HepG2 (cell line): ENCODE measurements around the gene DOCK1. TPM values are rescaled to one million over a fixed set of nuclear protein-coding genes. Genes with fewer than 3 reads are reported as not detected.

ENCODE experiments used
- ATAC-seq: fragments of 200-7000 bp; cut with Tn5 transposase; 3 replicates; pipeline ENCODE4 v1.9.1; 2020; ENCODE audit warnings: mild to moderate bottlenecking, moderate library complexity
- BruUV-seq: library from RNA; stranded (reverse); fragments of 400-500 nt; replicated peaks from 2 replicates; lab custom pipeline; 2021; lab: Mats Ljungman, UMichigan
- CTCF ChIA-PET: fragments of 300-600 bp; formaldehyde crosslinking; extraction: SDS; loops from one replicate; lab custom pipeline; 2021; ENCODE audit warnings: low total read pairs, inconsistent platforms, low intra/inter-chr PET ratio; lab: Yijun Ruan, JAX
- POLR2A ChIA-PET: fragments of 350-600 bp; sonication (Branson Sonifier 250); formaldehyde crosslinking; loops from one replicate; lab custom pipeline; 2020; ENCODE audit warnings: antibody characterized with exemption, inconsistent platforms; lab: Yijun Ruan, JAX
- DNase-seq: peaks from one replicate; pipeline ENCODE4 v3.0.0-alpha.2; 2015; ENCODE audit warnings: low spot score
- FAIRE-seq: peaks from 3 replicates; lab custom pipeline; 2011; peaks lifted over from hg19 to GRCh38; lab: Jason Lieb, UNC
- H2AFZ ChIP-seq: one replicate; pipeline ENCODE4 v1.6.1; 2011; ENCODE audit warnings: low read length, inconsistent platforms
- H3K27ac ChIP-seq: fragments of 300-600 bp; 3 replicates; pipeline ENCODE4 v1.8.0; 2011; ENCODE audit warnings: mixed run types, mild to moderate bottlenecking, mixed read lengths, low read length, inconsistent platforms; ENCODE audit not compliant: insufficient read depth; ENCODE audit errors: extremely low read length
- H3K27me3 ChIP-seq, 2 experiments: fragments of 200-600 bp in 1 of 2; 2 replicates in 1 of 2; 3 replicates in 1 of 2; pipeline versions ENCODE4 v1.6.0 to v1.8.0; 2011; ENCODE audit warnings: low read length in 2 of 2, mild to moderate bottlenecking in 2 of 2, moderate library complexity in 2 of 2, inconsistent platforms in 1 of 2; ENCODE audit not compliant: insufficient read depth in 2 of 2, control insufficient read depth in 1 of 2
- H3K36me3 ChIP-seq, 2 experiments: fragments of 200-600 bp in 1 of 2; replicated peaks in 1 of 2; 2 replicates in 1 of 2; 3 replicates in 1 of 2; pipeline versions ENCODE4 v1.5.1 to v1.8.0; 2011; ENCODE audit warnings: low read length in 2 of 2, inconsistent platforms in 1 of 2; ENCODE audit not compliant: insufficient read depth in 2 of 2, control insufficient read depth in 1 of 2
- H3K4me1 ChIP-seq: 2 replicates; pipeline ENCODE4 v1.5.1; 2012; ENCODE audit warnings: low read length, inconsistent platforms; ENCODE audit not compliant: insufficient read depth
- H3K4me2 ChIP-seq: 2 replicates; pipeline ENCODE4 v1.6.0; 2011; ENCODE audit warnings: low read depth, low read length, inconsistent platforms
- H3K4me3 ChIP-seq, 3 experiments: fragments of 200-600 bp in 1 of 3; sonication (generic), shearing (Covaris generic) in 1 of 3; replicated peaks in 1 of 3; 2 replicates each; pipeline ENCODE4 v1.5.1; 2011 to 2016; ENCODE audit warnings: low read length in 3 of 3, inconsistent platforms in 2 of 3, low read depth in 2 of 3, mild to moderate bottlenecking in 2 of 3, control low read depth in 1 of 3, mixed read lengths in 1 of 3; ENCODE audit not compliant: insufficient read depth in 1 of 3
- H3K79me2 ChIP-seq: one replicate; pipeline ENCODE4 v1.6.1; 2011; ENCODE audit warnings: low read length, inconsistent platforms; ENCODE audit not compliant: insufficient read depth
- H3K9ac ChIP-seq: 2 replicates; pipeline ENCODE4 v1.6.0; 2011; ENCODE audit warnings: mild to moderate bottlenecking, low read depth, low read length, inconsistent platforms; ENCODE audit not compliant: insufficient read depth
- H3K9me3 ChIP-seq: 2 replicates; pipeline ENCODE4 v1.5.1; 2012; ENCODE audit warnings: mild to moderate bottlenecking, low read length
- H4K20me1 ChIP-seq: 2 replicates; pipeline ENCODE4 v1.6.0; 2011; ENCODE audit warnings: inconsistent platforms, mild to moderate bottlenecking, low read length, moderate library complexity; ENCODE audit not compliant: insufficient read depth
- ARHGAP35 ChIP-seq: sonication (generic); formaldehyde crosslinking; IDR thresholded peaks from 2 replicates; pipeline ENCODE4 v1.9.0; 2022; ENCODE audit warnings: mild to moderate bottlenecking, inconsistent platforms, moderate library complexity, missing genetic modification reagents, borderline replicate concordance
- EP300 ChIP-seq, 3 experiments: sonication (generic) in 1 of 3; formaldehyde crosslinking in 1 of 3; IDR thresholded peaks; 2 replicates each; pipeline versions ENCODE4 v1.5.1 to v1.6.1; 2011 to 2020; ENCODE audit warnings: low read depth in 2 of 3, low read length in 2 of 3, borderline replicate concordance in 1 of 3, improper control_type of control experiment in 1 of 3, mild to moderate bottlenecking in 1 of 3, missing genetic modification reagents in 1 of 3, moderate library complexity in 1 of 3
- JUN ChIP-seq: sonication (generic); formaldehyde crosslinking; IDR thresholded peaks from 2 replicates; pipeline ENCODE4 v1.4.0; 2020; ENCODE audit warnings: mild to moderate bottlenecking, missing genetic modification reagents
- KIAA2018 ChIP-seq: sonication (generic); formaldehyde crosslinking; IDR thresholded peaks from 2 replicates; pipeline ENCODE4 v1.5.0; 2020; ENCODE audit warnings: mild to moderate bottlenecking, missing genetic modification reagents, borderline replicate concordance
- NCOR1 ChIP-seq: fragments of 200-600 bp; sonication (generic); IDR thresholded peaks from 2 replicates; pipeline ENCODE4 v1.7.0; 2017; ENCODE audit warnings: antibody characterized with exemption, low read length, borderline replicate concordance
- PBX2 ChIP-seq: IDR thresholded peaks from 2 replicates; pipeline ENCODE4 v1.6.1; 2016; ENCODE audit warnings: control low read depth
- SALL2 ChIP-seq: sonication (generic); formaldehyde crosslinking; IDR thresholded peaks from 2 replicates; pipeline ENCODE4 v1.8.1; 2023; ENCODE audit warnings: mild to moderate bottlenecking, missing genetic modification reagents, inconsistent platforms
- SIX1 ChIP-seq: sonication (generic); formaldehyde crosslinking; IDR thresholded peaks from 2 replicates; pipeline ENCODE4 v1.4.0; 2020; ENCODE audit warnings: missing genetic modification reagents, borderline replicate concordance
- SIX4 ChIP-seq: sonication (generic); formaldehyde crosslinking; IDR thresholded peaks from 2 replicates; pipeline ENCODE4 v1.4.0; 2020; ENCODE audit warnings: missing genetic modification reagents
- ZGPAT ChIP-seq: IDR thresholded peaks from 2 replicates; pipeline ENCODE4 v1.6.1; 2016; ENCODE audit warnings: mild to moderate bottlenecking
- ZNF572 ChIP-seq: sonication (generic); formaldehyde crosslinking; IDR thresholded peaks from 2 replicates; pipeline ENCODE4 v1.5.1; 2020; ENCODE audit warnings: mild to moderate bottlenecking, missing genetic modification reagents
- ZNF577 ChIP-seq: sonication (generic); formaldehyde crosslinking; IDR thresholded peaks from 2 replicates; pipeline ENCODE4 v1.4.0; 2020; ENCODE audit warnings: mild to moderate bottlenecking, low read depth, missing genetic modification reagents, borderline replicate concordance
- ZNF629 ChIP-seq: sonication (generic); formaldehyde crosslinking; conservative IDR thresholded peaks from 2 replicates; pipeline ENCODE4 v1.5.0; 2020; ENCODE audit warnings: missing genetic modification reagents
- WGBS: methylation state at CpG from one replicate; pipeline ENCODE4 v1.1.6; 2017; ENCODE audit warnings: low lambda C conversion rate; 5-methylcytosine and 5-hydroxymethylcytosine counted together
- in situ Hi-C: cut with HindIII; loops from 2 replicates; pipeline ENCODE4 v1.10.0; 2017; ENCODE audit warnings: low pct_unique_long_range_greater_than_20kb; ENCODE audit not compliant: extremely low pct_ligation_motif_present
- intact Hi-C: fragments of 100-400 bp; cut with micrococcal nuclease; formaldehyde crosslinking; loops from one replicate; pipeline ENCODE4 v1.10.0; 2022; ENCODE audit not compliant: unreplicated experiment
- polyA plus RNA-seq, 8 experiments: library from polyadenylated mRNA; depleted of rRNA in 3 of 8; stranded (reverse) in 7 of 8; unstranded in 1 of 8; fragments of >200 nt; fragmentation: Illumina TruSeq in 4 of 8; extraction: Trizol in 4 of 8; gene quantifications; 2 replicates each; pipeline versions ENCODE4 v1.2.1 to v1.2.3, GENCODE V29; 2011 to 2016; ENCODE audit warnings: low read depth in 4 of 8, missing spikeins in 1 of 8, mixed read lengths in 1 of 8; ENCODE audit not compliant: insufficient read depth in 1 of 8
- total RNA-seq, 5 experiments: library from RNA; depleted of rRNA; stranded (reverse); fragments of >200 nt; fragmentation: Illumina TruSeq; extraction: Trizol; gene quantifications; 2 replicates each; pipeline ENCODE4 v1.2.3, GENCODE V29; 2016; ENCODE audit warnings: low read depth in 1 of 5

The DOCK1 gene
- total and polyA plus RNA-seq, 2 of the 13 experiments (the other 11 are each of a cell fraction or from before 2014, with no cell fraction given) = 8.3 to 25.5 TPM

GRCh38 chr10:127227663-127228062 lies 322.4 kb downstream of the DOCK1 start:
- peak overlapping the region; percentile 41; the same call in 1 of the 2 replicates for H3K4me2 ChIP-seq
- 67% methylated on average over 1 of the region's 1 CpG for WGBS
- ATAC-seq = peak; percentile 92
- no peak for TF ChIP-seq PBX2 (CRISPR knock-in tag)
- TF ChIP-seq JUN (CRISPR knock-in tag) = no peak
- TF ChIP-seq EP300 (IDR thresholded peaks at IDR 0.05; ENCODE audit: low read depth in 2 of 2, low read length in 2 of 2) = peak in 1 of 2 experiments; percentile 21; a peak in 1 of 4 replicates
- TF ChIP-seq EP300 (CRISPR knock-in tag; IDR thresholded peaks at IDR 0.05; ENCODE audit: borderline replicate concordance) = no peak
- TF ChIP-seq ARHGAP35 (CRISPR knock-in tag) = no peak
- TF ChIP-seq NCOR1 = peak; percentile 49; the same call in 1 of the 2 replicates
- TF ChIP-seq ZNF629 (CRISPR knock-in tag) = peak; percentile 57; the same call in 1 of the 2 replicates
- 0 out of 2 replicates have a peak, but pooled peaks have one; percentile 21 for TF ChIP-seq ZGPAT (CRISPR knock-in tag)
- TF ChIP-seq SIX4 = peak; percentile 85; the same call in 1 of the 2 replicates
- no peak for TF ChIP-seq ZNF577
- TF ChIP-seq KIAA2018 (CRISPR knock-in tag) = no peak
- peak; percentile 100 for TF ChIP-seq SIX1 (CRISPR knock-in tag)
- TF ChIP-seq SALL2 (CRISPR knock-in tag) = no peak
- 0 out of 2 replicates have a peak, but pooled peaks have one; percentile 11 for TF ChIP-seq ZNF572 (CRISPR knock-in tag)

More at GRCh38 chr10:127227663-127228062, 322.4 kb downstream of the DOCK1 start:
- Histone ChIP-seq H3K9ac (no peak overlapping the region), H3K9me3 (no peaks in the 10 kb centered on the region), H3K4me3 (no peak overlapping the region), H3K4me1 (peaks cover 19% of the 10 kb centered on the region), H3K79me2 (no peaks in the 10 kb centered on the region), H3K36me3 (no peaks in the 10 kb centered on the region; a peak in 1 of 5 replicates), H3K27me3 (no peaks in the 10 kb centered on the region), H4K20me1 (no peaks in the 10 kb centered on the region), H2AFZ (no peak overlapping the region), H3K27ac (no peak overlapping the region)
- BruUV-seq = no TSS peak
- FAIRE-seq (peak; percentile 76), DNase-seq (peak; percentile 74)
- CTCF ChIA-PET = no interaction called here
- POLR2A ChIA-PET = no interaction called here
- intact Hi-C loops = no loop called here
- in situ Hi-C loops = loop anchor here (25.0 kb wide), 1 partner anchor 635 kb away; no protein-coding TSS in a partner anchor
